Effector memory CD8-positive, alpha-beta T cell (primary cell): Measurements from ENCODE around the gene MCF2.
"Not testable (repeated sequence)": the region's sequence is repeated elsewhere in the genome, so short reads cannot be mapped to it uniquely, and the experiment has no call there.

ENCODE experiments used
- ATAC-seq: fragments of 150-1000 bp; cut with Tn5 transposase; replicated peaks from 2 replicates; pipeline ENCODE4 v1.10.0; 2021; ENCODE audit warnings: mild to moderate bottlenecking, moderate library complexity
- DNase-seq, 3 experiments: peaks; one replicate each; pipeline ENCODE4 v3.0.0; 2021
- H3K27ac Mint-ChIP-seq, 2 donors: one replicate each; pipeline ENCODE4 v1.8.0; 2022; ENCODE audit warnings: mild to moderate bottlenecking in 2 of 2, mixed read lengths in 2 of 2, moderate library complexity in 2 of 2
- H3K27me3 Mint-ChIP-seq, 2 donors: one replicate each; pipeline ENCODE4 v1.8.0; 2022; ENCODE audit warnings: mixed read lengths in 2 of 2
- H3K36me3 Mint-ChIP-seq: one replicate; pipeline ENCODE4 v1.8.0; 2022; ENCODE audit warnings: mild to moderate bottlenecking, moderate library complexity, mixed read lengths; ENCODE audit not compliant: insufficient read depth
- H3K4me1 Mint-ChIP-seq, 2 donors: one replicate each; pipeline ENCODE4 v1.8.0; 2022; ENCODE audit warnings: low read depth in 2 of 2, mixed read lengths in 2 of 2
- H3K4me3 Mint-ChIP-seq, 2 donors: one replicate each; pipeline ENCODE4 v1.8.0; 2022; ENCODE audit warnings: mild to moderate bottlenecking in 2 of 2, mixed read lengths in 2 of 2, moderate library complexity in 2 of 2
- H3K9me3 Mint-ChIP-seq, 2 donors: one replicate each; pipeline ENCODE4 v1.8.0; 2022; ENCODE audit warnings: mixed read lengths in 2 of 2

Gene MCF2

DNA sequence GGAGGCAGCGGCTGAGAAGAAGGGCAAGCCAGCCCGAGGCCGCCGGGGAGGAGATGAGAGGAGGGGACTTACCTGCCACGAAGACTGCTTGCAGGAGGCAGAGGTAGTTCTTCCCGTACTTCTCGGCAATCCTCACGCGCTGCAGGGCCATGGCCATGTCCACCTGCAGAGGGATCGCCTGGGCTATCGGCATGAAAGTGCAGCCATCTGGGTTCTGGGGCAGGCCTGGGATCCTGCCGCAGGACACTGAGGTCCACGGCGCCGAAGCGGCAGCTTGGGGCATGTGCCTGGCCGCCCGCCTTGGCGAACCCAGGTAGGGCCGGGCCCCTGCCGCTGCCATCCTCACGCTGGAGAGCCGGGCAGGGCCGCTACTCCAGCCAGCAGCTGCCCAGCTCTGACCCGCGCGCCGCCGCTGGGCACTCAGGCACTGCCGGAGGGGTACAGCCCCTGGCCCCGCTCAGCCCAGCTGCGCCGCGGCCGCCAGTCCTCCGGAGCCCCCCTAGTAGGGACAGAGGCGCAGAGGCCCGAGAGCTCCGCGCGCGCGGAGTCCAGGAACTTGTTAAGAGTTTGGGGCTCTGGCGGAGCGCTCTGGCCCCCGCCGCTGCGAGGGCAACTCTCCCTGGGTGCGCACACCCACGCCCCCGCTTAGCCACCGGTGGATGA, 16.0 kb downstream of the MCF2 start:
- H3K27me3 Mint-ChIP-seq, result peaks cover 17% of the 10 kb centered on the region in 2 donors
- H3K9me3 Mint-ChIP-seq, result no peaks in the 10 kb centered on the region
- DNase-seq (no peak), ATAC-seq (no peak)
- peak overlapping the region in 1 of 2 donors; percentile 10 for H3K27ac Mint-ChIP-seq
- no peaks in the 10 kb centered on the region for H3K36me3 Mint-ChIP-seq
- no peaks in the 10 kb centered on the region for H3K4me1 Mint-ChIP-seq
- no peak overlapping the region for H3K4me3 Mint-ChIP-seq

DNA sequence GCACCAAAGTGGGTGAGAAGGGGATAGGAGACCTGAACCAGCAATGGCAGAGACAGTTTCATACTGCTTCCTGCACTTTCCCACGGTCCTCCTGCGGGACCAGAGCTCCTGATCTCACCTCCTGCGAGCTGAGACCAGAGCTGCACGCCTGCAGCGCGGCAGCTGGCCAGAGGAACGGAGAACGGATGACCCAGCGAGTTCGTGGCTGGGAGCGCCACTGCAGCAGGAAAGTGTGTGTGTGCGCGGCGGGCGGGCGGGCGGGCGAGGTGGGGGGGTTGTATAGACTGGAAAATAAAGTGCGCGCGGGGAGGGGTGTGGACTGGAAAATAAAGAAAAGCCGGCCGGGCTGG, 16.5 kb downstream of the MCF2 start:
- Mint-ChIP-seq H3K9me3 (no peaks in the 10 kb centered on the region), H3K4me3 (peak overlapping the region; percentile 19 to 50), H3K27me3 (peaks cover 17% of the 10 kb centered on the region in 2 donors), H3K36me3 (no peaks in the 10 kb centered on the region), H3K27ac (peak overlapping the region in 1 of 2 donors; percentile 10), H3K4me1 (no peaks in the 10 kb centered on the region)
- no peak for DNase-seq
- ATAC-seq, result no peak

DNA sequence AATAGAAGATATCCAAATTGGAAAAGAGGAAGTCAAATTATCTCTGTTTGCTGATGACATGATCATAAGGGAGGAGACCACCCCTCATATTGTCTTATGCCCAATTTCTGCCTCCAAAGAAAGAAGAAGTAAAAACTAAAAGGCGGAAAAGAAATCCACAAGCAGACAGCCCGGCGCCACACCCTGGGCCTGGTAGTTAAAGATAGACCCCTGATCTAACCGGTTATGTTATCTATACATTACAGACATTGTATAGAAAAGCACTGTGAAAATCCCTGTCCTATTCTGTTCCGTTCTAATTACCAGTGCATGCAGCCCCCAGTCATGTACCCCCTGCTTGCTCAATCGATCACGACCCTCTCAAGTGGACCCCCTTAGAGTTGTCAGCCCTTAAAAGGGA, 22.8 kb downstream of the MCF2 start:
- not testable (repeated sequence) for H3K4me3 Mint-ChIP-seq, DNase-seq, ATAC-seq, H3K27ac Mint-ChIP-seq, H3K27me3 Mint-ChIP-seq, H3K36me3 Mint-ChIP-seq, H3K9me3 Mint-ChIP-seq, H3K4me1 Mint-ChIP-seq

DNA sequence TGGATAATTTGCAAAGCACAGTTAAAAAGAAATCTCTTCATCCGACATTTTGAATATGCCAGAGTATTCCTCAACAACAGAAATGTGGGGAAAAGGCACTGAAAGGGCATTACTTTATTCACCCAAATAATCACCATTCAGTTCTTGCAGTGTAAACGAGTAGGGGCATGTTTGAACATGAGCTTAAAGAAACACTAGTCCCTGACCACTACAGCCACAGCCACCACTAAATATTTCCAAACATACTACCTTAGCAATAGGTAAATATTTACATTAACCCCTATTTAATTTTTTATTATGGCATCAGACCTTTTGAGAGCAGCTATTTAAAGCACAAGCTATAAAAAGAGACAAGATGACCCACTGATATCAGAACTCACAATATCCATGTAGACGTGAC, 27.6 kb downstream of the MCF2 start:
- Mint-ChIP-seq H3K36me3 (no peaks in the 10 kb centered on the region), H3K9me3 (peaks cover 0 to 3% of the 10 kb centered on the region in 2 donors), H3K27me3 (no peaks in the 10 kb centered on the region), H3K4me3 (no peak overlapping the region), H3K4me1 (no peaks in the 10 kb centered on the region), H3K27ac (no peak overlapping the region)
- DNase-seq (no peak), ATAC-seq (no peak)

DNA sequence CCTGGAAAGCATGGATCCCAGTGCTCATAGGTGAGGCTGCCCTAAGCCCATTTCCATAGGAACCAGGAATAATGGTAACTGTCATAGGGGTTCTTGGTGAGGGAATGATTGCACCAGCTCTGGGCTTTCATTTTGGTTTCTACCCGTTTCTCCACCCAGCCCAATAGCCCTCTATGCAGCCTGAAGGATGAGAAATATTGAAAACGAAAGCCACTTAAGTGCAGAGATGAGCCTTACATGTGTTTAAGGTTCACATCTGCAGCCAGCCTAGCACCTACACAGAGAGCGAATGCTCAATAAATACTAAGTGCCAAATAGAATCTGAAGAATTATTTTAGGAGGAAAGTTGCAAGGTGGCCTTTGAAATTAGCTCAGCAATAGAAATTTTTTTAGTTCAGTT, 60.4 kb downstream of the MCF2 start:
- ATAC-seq (no peak), DNase-seq (no peak)
- Mint-ChIP-seq H3K4me1 (no peaks in the 10 kb centered on the region), H3K36me3 (no peaks in the 10 kb centered on the region), H3K4me3 (no peak overlapping the region), H3K9me3 (no peaks in the 10 kb centered on the region), H3K27ac (no peak overlapping the region), H3K27me3 (no peaks in the 10 kb centered on the region)

DNA sequence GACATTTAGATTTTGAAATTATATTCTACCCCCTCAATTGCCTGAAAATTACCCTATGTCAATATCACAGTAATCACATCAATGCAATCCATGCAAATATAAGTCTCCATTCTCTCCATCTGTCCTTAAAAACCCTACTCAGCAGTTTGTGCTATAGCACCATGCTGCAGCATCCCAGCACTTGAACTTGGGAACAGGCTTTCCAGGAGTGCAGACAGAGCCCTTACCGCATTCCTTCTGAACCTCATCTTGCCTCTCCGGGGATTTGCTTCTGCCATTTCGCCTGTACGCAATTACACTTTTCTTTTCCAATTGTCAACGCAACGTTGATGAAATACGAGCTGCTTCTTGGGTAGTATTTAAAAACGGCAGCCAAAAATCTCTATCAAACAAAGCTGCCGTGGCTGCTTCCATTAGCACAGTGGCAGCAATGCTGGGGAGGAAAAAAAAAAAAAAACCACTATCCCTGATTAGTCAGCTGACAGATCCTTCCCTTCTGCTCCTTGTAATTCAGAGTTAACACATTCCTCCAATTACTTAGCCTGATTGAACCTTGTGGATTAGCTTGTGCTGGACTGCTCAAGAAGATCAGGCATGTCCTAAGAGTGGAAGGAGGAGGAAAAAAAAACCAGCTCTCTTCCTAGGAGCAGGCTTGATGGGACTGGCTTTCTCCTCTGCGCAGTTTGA, 65.6 kb downstream of the MCF2 start:
- H3K27ac Mint-ChIP-seq, result no peak overlapping the region
- no peaks in the 10 kb centered on the region for H3K36me3 Mint-ChIP-seq
- ATAC-seq, result no peak
- H3K4me1 Mint-ChIP-seq, result no peaks in the 10 kb centered on the region
- H3K4me3 Mint-ChIP-seq, result no peak overlapping the region
- H3K9me3 Mint-ChIP-seq, result no peaks in the 10 kb centered on the region
- no peaks in the 10 kb centered on the region for H3K27me3 Mint-ChIP-seq
- no peak for DNase-seq

DNA sequence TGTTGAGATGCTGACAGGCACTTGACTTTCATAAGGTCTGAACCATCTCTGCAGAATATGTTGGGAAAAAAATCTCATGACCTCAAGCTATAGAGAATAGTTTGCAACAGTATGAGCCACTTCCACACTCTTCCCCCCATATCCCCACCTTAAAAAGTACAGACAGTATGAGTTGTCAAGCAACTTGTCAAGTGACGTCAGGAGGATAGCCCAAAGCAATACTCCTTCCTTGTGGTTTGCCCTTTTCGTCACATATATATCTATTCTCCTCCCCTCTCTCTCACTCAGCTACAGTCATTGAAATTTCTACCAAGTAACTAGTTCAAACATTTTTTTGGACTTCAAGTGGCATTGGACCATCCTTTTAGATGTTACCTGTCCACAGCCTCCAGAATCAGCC, 67.7 kb downstream of the MCF2 start:
- no peak for DNase-seq
- Mint-ChIP-seq H3K27ac (no peak overlapping the region), H3K4me1 (no peaks in the 10 kb centered on the region), H3K27me3 (no peaks in the 10 kb centered on the region), H3K9me3 (no peaks in the 10 kb centered on the region), H3K36me3 (no peaks in the 10 kb centered on the region), H3K4me3 (no peak overlapping the region)
- ATAC-seq, result no peak

DNA sequence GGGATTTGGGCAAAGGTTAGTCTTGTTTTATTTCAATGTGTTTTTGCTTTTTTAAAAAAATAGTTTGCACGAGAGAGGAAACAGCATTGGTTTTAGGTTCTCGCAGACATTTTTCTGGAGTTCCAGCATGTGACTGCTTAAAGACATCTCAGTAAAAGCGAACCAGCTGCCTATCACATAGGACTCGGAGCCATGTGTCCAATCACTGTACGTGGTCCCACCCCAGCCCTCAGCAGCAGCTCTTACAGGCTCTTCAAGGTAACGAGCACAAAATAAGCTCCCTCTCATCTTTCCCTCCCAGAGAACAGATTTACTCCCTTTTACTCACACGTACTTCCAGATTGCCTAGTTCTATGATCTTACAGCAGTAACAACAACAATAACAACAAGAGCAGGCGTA, 68.7 kb downstream of the MCF2 start:
- no peak overlapping the region for H3K27ac Mint-ChIP-seq

DNA sequence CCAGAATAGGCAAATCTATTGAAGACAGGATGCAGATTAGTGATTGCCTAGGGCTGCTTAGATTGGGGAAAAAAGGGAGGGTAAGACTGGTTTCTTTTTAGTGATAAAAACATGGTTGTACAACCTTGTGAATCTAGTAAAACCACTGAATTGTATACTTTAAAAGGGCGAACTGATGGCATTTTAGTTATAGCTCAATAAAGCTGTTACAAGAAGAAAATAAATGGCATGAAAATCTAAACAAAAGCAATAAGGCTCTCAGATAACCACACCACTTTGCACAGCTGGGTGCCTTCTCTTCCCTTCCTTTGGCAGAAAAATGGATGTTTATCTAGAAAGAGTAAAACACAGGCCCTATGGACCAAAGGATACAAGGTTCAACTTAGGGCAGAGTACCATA, 107.9 kb downstream of the MCF2 start:
- no peak overlapping the region for H3K27ac Mint-ChIP-seq
- DNase-seq, result no peak
- peaks cover 0 to 4% of the 10 kb centered on the region in 2 donors for H3K9me3 Mint-ChIP-seq
- no peak for ATAC-seq
- H3K36me3 Mint-ChIP-seq, result no peaks in the 10 kb centered on the region
- no peaks in the 10 kb centered on the region for H3K4me1 Mint-ChIP-seq
- H3K4me3 Mint-ChIP-seq, result no peak overlapping the region
- no peaks in the 10 kb centered on the region for H3K27me3 Mint-ChIP-seq

More for the DNA sequence above, 68.7 kb downstream of the MCF2 start:
- H3K4me1 Mint-ChIP-seq, result no peaks in the 10 kb centered on the region
- ATAC-seq (no peak), DNase-seq (no peak)
- no peaks in the 10 kb centered on the region for H3K36me3 Mint-ChIP-seq
- H3K4me3 Mint-ChIP-seq, result no peak overlapping the region
- no peaks in the 10 kb centered on the region for H3K27me3 Mint-ChIP-seq
- no peaks in the 10 kb centered on the region for H3K9me3 Mint-ChIP-seq

DNA sequence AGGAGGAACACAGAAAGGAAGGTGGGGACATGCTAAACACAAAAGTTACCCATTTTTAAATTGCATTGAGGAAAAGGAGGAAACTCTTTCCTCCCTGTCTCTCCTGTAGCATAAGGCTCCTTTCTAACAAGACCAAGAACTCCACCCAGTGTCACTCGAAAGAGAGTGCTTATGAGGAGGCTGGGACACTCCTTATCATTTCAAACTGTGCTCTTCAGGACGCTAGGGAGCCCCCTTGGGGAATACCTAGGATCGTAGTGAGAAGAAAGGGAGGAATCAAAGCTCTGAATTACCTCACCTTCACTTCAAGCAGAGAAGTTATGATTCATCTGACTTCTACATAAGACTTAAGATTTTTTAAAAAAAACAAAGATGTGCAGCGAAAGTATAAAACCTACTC, 111.9 kb downstream of the MCF2 start:
- Mint-ChIP-seq H3K9me3 (peaks cover 0 to 4% of the 10 kb centered on the region in 2 donors), H3K4me1 (no peaks in the 10 kb centered on the region), H3K27ac (no peak overlapping the region), H3K36me3 (no peaks in the 10 kb centered on the region), H3K4me3 (no peak overlapping the region), H3K27me3 (no peaks in the 10 kb centered on the region)
- ATAC-seq (no peak), DNase-seq (no peak)

DNA sequence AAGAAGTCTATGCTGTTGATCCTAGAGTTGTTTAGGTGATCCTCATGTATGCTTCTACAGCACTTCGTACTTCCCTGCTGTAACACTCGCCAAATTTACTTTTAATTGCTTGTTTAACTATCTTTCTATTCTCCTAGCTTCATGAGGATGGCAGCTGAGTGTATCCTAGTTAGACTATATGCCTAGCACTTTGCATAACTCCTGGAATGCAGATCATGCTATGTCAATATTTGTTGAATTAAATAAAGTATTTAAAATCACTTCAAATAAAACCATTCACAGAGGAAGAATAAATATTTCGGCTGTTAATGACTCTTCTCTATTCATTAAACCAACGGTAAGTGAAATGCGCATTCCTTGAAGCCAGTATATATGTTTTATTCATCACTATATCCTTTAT, 122.4 kb downstream of the MCF2 start:
- Mint-ChIP-seq H3K4me3 (no peak overlapping the region), H3K4me1 (no peaks in the 10 kb centered on the region), H3K9me3 (no peaks in the 10 kb centered on the region), H3K27me3 (no peaks in the 10 kb centered on the region), H3K36me3 (no peaks in the 10 kb centered on the region), H3K27ac (no peak overlapping the region)
- ATAC-seq, result no peak
- no peak for DNase-seq

DNA sequence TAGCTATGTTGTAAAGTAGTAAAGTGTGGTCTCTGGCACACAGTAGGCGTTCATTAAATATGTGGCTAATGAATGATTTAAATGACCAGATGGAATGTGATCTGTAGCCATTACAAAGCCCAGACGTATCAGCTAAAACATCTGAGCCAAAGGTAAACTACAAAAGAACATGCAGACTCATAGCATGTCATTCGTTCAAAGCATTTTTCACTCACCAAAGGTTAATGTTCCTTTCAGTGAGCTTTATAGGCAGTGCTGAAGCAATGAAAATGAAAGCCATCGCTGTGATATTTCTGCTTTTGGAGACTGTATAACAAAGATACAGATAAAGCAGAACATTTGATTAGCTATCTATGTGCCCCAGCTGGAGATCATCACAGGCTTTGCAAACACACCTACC, 126.9 kb downstream of the MCF2 start:
- Mint-ChIP-seq H3K27me3 (no peaks in the 10 kb centered on the region), H3K27ac (no peak overlapping the region), H3K4me3 (no peak overlapping the region), H3K36me3 (no peaks in the 10 kb centered on the region), H3K4me1 (no peaks in the 10 kb centered on the region), H3K9me3 (no peaks in the 10 kb centered on the region)
- ATAC-seq (no peak), DNase-seq (no peak)

DNA sequence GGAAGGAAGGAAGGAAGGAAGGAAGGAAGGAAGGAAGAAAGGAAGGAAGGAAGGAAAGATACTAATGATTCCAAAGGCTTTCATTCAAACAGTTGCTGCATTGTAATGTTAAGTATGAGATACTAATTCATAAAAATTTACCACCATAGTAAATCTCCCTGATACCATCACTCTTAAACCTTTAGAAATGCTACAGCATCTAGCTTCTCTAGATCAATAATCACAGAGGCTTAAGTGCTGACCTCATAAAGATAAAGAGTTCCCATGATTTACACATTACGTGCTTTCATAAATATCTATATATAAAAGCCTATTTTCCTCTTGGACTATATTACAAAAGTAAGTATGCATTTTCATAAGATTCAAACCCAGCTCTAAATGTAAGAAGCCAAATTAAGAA, 141.0 kb downstream of the MCF2 start:
- Mint-ChIP-seq H3K9me3 (no peaks in the 10 kb centered on the region), H3K27ac (no peak overlapping the region), H3K4me1 (no peaks in the 10 kb centered on the region), H3K36me3 (no peaks in the 10 kb centered on the region), H3K4me3 (no peak overlapping the region), H3K27me3 (peaks cover 0 to 7% of the 10 kb centered on the region in 2 donors)
- ATAC-seq, result no peak
- DNase-seq, result no peak

DNA sequence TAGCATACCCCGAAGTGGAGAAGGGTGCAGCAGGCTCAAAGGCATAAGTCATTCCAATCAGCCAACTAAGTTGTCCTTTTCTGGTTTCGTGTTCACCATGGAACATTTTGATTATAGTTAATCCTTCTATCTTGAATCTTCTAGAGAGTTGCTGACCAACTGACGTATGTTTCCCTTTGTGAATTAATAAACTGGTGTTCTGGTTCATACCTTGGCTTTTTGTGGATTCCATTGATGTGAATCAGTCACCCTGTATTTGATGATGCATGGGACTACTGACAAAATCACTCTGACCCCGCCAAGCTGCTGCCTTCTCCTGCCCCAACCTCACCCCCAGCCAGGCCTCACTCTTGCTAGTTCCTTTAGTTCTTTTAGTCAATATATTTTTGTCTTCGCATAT, 144.7 kb downstream of the MCF2 start:
- no peak overlapping the region for H3K27ac Mint-ChIP-seq
- H3K36me3 Mint-ChIP-seq, result no peaks in the 10 kb centered on the region
- no peaks in the 10 kb centered on the region for H3K4me1 Mint-ChIP-seq
- ATAC-seq (no peak), DNase-seq (no peak)
- no peaks in the 10 kb centered on the region for H3K9me3 Mint-ChIP-seq
- H3K27me3 Mint-ChIP-seq, result peaks cover 0 to 2% of the 10 kb centered on the region in 2 donors
- no peak overlapping the region for H3K4me3 Mint-ChIP-seq
